ENCODE results near the gene KIR2DL4. TPM values are rescaled to one million over a fixed set of nuclear protein-coding genes. Genes with fewer than 3 reads are reported as not detected.
"Not testable (repeated sequence)": the region's sequence is repeated elsewhere in the genome, so short reads cannot be mapped to it uniquely, and the experiment has no call there.

KIR2DL4 gene
- under 1 TPM in 1 of 5 donors, not detected in 4; 0.09 TPM for polyA plus RNA-seq (ENCODE audit: insufficient read depth in 1 of 5, insufficient read length in 5 of 5, low replicate concordance in 1 of 5)
- long read RNA-seq, donor 1 = 0 reads
- long read RNA-seq, donor 2 = 0 reads
- long read RNA-seq, donor 3 = 0 reads
- long read RNA-seq, donor 4 = 0 reads
- long read RNA-seq, donor 5 = 0 reads
- long read RNA-seq, donor 6 = 0 reads
- long read RNA-seq, donor 7 = 0 reads
- long read RNA-seq, donor 8 = 0 reads

DNA sequence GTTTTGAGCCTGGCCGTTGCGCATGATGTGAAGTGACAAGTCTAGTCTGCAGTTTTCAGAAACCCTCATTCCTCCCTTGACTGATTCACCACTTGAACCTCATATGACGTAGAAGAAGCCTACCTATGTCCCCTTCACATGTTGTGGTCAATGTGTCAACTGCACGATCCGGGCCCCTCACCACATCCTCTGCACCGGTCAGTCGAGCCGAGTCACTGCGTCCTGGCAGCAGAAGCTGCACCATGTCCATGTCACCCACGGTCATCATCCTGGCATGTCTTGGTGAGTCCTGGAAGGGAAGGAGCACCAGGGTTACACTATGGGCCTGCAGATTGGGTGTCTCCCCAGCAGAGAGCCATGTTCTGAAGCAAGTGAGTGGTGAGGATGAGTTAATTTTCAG lies at the start of gene KIR2DL4:
KIR2DL4 (plus strand) TSS at position 201 of the 400 bp plus-strand sequence; CDS start at position 243, 42 bp downstream.
- no peak for DNase-seq

DNA sequence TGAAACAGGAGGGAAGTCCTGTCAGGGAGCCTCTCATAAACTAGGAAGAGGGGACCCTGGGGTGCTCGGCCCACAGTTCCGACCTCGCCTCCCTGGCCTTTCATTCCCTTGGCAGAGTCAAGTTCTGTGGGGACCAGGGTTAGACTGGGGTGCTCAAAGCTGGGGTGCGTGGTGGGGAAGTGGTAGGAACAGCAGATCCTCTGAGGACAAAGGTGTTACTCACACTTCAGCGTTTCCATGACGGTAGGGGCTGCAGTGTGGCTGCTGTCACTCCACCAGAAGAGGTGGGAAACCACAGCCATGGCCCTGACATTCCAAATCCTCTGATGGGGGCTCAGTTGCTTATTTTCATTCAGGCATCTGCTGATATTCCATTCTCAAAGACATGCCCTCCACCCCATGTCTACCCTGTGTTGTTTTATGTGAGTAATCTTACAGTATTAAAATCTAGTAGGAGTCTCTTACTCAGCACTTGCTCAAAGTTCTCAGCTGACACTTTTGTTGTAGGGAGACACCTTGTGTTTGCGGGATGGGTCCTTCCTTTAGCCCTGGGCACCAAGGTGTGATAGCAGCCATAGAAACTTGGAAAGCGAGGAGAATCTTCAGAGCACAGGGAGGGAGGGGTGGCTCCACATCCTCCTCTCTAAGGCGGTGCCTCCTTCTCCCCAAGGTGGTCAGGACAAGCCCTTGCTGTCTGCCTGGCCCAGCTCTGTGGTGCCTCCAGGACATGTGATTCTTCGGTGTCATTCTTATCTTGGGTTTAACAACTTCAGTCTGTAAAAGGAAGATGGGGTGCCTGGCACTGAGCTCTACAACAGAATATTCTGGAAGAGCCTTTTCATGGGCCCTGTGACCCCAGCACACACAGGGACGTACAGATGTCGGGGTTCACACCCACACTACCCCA lies 47.0 kb upstream of the KIR2DL4 start:
- DNase-seq = not testable (repeated sequence)

GRCh38 chr19:54758577-54758976 lies 44.8 kb upstream of the KIR2DL4 start:
- not testable (repeated sequence) for DNase-seq

- not testable (repeated sequence) for DNase-seq
Observed at GRCh38 chr19:54764219-54764618, 39.2 kb upstream of the KIR2DL4 start.

DNA sequence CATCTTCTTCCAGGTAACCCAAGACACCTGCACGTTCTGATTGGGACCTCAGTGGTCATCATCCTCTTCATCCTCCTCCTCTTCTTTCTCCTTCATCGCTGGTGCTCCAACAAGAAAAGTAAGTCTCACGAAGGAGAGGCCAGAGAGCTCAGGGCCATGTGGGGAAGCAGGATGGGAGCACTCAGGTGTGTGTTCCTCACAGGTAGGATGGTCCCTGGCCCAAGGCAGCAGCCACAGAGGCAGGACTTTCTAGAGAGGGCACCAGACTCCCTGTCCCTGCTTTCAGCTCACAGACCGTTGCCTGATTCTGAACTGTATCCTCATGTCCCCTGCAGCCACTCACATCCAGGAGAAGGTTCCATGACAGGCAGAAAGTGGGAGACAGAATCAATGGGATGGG lies 36.9 kb upstream of the KIR2DL4 start:
- DNase-seq = not testable (repeated sequence)

DNA sequence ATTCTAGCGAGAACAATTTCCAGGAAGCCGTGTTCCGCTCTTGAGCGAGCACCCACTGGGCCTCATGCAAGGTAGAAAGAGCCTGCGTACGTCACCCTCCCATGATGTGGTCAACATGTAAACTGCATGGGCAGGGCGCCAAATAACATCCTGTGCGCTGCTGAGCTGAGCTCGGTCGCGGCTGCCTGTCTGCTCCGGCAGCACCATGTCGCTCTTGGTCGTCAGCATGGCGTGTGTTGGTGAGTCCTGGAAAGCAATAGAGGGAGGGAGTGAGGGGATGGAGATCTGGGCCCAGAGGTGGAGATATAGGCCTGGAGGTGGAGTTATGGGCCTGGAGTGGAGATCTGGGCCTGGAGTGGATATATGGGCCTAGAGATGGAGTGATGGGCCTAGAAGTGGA lies 33.8 kb upstream of the KIR2DL4 start, which contains the start of gene KIR2DL1:
KIR2DL1 (plus strand) TSS at position 148 of the 400 bp plus-strand sequence; CDS start at position 206, 58 bp downstream.
- not testable (repeated sequence) for DNase-seq

DNA sequence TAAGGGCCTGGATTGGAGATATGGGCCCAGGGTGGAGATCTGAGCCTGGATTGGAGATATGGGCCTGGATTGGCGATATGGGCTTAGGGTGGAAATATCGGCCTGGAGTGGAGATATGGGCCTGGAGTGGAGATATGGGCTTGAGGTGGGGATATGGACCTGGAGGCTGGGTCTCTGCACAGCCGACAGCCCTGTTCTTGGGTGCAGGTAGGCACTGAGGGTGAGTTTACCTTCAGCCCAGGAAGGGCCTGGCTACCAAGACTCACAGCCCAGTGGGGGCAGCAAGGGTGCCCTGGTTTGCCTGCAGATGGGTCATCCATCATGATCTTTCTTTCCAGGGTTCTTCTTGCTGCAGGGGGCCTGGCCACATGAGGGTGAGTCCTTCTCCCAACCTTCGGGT lies 32.9 kb upstream of the KIR2DL4 start:
- not testable (repeated sequence) for DNase-seq

GRCh38 chr19:54771018-54771960 lies 32.1 kb upstream of the KIR2DL4 start:
- not testable (repeated sequence) for DNase-seq

- not testable (repeated sequence) for DNase-seq
Observed at GRCh38 chr19:54772666-54773065, 30.7 kb upstream of the KIR2DL4 start.

GRCh38 chr19:54775095-54775815 lies 28.2 kb upstream of the KIR2DL4 start:
- not testable (repeated sequence) for DNase-seq

DNA sequence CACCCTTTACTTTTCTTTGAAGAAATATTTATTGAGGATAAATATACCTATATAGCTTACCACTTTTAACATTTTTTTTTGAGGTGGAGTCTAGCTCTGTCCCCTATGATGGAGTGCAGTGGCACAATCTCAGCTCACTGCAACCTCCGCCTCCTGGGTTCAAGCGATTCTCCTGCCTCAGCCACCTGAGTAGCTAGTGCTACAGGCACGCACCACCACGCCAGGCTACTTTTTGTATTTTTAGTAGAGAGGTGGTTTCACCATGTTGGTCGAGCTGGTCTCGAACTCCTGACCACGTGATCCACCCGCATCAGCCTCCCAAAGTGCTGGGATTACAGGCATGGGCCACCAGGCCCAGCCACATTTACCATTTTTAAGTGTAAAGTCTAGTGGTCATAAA lies 27.6 kb upstream of the KIR2DL4 start:
- DNase-seq = not testable (repeated sequence)

DNA sequence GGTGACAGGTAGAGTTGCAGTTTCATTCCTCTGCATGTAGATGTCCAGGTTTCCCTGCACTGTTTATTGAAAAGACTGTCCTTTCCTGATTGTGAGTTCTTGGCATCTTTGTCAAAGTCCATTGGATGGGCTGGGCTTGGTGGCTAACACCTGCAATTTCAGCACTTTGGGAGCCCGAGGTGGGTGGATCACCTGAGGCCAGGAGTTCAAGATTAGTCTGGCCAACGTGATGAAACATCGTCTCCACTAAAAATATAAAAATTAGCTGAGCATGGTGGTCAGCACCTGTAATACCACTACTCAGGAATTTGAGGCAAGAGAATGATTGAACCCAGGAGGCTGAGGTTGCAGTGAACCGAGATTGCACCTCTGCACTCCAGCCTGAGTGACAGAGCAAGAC lies 25.6 kb upstream of the KIR2DL4 start:
- not testable (repeated sequence) for DNase-seq

DNA sequence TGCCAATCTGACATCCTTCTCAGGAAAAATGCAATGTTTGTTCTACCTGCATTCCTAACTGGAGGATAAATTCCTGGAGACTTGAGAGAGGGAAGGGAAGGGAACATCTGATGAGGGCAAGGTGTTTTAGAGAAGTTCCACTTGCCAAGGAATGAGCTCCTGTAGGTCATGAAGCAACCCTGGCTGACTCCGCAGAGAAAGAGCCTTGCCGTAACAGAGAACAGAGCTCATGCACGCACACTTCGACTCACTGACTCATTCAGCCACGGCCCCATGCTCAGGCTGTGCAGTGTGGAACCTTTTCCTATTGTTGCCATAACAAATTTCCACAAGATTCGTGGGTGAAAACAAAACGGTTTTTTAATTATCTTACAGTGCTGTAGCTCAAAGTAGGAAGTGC lies 24.5 kb upstream of the KIR2DL4 start:
- DNase-seq = not testable (repeated sequence)

GRCh38 chr19:54782916-54783315 lies 20.5 kb upstream of the KIR2DL4 start:
- DNase-seq = not testable (repeated sequence)

DNA sequence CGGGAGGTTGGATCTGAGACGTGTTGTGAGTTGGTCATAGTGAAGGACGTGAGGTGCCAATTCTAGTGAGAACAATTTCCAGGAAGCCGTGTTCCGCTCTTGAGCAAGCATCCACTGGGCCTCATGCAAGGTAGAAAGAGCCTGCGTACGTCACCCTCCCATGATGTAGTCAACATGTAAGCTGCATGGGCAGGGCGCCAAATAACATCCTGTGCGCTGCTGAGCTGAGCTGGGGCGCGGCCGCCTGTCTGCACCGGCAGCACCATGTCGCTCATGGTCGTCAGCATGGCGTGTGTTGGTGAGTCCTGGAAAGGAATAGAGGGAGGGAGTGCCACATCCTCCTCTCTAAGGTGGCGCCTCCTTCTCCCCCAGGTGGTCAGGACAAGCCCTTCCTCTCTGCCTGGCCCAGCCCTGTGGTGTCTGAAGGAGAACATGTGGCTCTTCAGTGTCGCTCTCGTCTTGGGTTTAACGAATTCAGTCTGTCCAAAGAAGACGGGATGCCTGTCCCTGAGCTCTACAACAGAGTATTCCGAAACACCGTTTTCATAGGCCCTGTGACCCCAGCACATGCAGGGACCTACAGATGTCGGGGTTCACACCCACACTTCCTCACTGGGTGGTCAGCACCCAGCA lies 17.2 kb upstream of the KIR2DL4 start:
- not testable (repeated sequence) for DNase-seq

DNA sequence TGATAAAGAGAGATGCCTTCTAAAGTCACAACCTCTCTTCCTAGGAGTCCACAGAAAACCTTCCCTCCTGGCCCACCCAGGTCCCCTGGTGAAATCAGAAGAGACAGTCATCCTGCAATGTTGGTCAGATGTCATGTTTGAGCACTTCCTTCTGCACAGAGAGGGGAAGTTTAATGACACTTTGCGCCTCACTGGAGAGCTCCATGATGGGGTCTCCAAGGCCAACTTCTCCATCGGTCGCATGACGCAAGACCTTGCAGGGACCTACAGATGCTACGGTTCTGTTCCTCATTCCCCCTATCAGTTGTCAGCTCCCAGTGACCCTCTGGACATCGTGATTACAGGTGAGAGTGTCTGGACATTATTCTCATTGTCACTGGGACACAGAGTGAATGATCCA lies 15.3 kb upstream of the KIR2DL4 start:
- not testable (repeated sequence) for DNase-seq

DNA sequence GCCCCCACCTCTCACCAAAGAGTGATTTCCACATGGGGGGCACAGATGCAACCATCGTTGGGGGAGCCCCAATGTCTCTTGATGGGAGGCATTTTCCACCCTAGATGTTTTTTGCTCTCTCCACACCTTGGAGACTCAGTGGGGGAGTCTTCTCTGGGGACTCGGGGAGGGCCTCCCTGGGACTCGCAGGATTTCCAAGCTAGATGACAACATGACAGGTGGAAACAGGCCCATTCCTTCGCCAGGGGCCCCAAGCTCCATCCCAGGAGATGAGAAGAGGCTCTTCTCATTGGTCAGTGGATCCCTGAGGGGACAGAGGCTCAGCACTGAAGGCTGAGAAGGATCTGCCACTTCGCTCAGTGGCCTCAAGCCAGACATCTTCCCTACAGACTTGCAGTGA lies 12.7 kb upstream of the KIR2DL4 start:
- no peak for DNase-seq

- DNase-seq = no peak
Observed at GRCh38 chr19:54791476-54791875, 11.9 kb upstream of the KIR2DL4 start.

- no peak for DNase-seq
Observed at GRCh38 chr19:54792814-54793213, 10.6 kb upstream of the KIR2DL4 start.

GRCh38 chr19:54795758-54796157 lies 7.7 kb upstream of the KIR2DL4 start:
- no peak for DNase-seq
